Neural cell (in vitro differentiated cells): ENCODE results near the gene NKX2-8. TPM values are rescaled to one million over a fixed set of nuclear protein-coding genes. Genes with fewer than 3 reads are reported as not detected.

Experiments
- H2AFZ ChIP-seq: fragments of 200-600, 300-800 bp; sonication (generic), shearing (Covaris generic); 2 replicates; pipeline ENCODE4 v1.6.0; 2014; ENCODE audit warnings: low read depth, mild to moderate bottlenecking, antibody characterized with exemption, low read length, moderate library complexity
- H3F3A ChIP-seq: fragments of 200-600 bp; shearing (Covaris generic); 2 replicates; pipeline ENCODE4 v1.6.1; 2016; ENCODE audit warnings: mild to moderate bottlenecking, moderate library complexity, mixed read lengths, antibody characterized with exemption, low read length; ENCODE audit not compliant: insufficient read depth, poor library complexity, severe bottlenecking
- H3K27ac ChIP-seq: fragments of 200-600, 300-800 bp; sonication (generic), shearing (Covaris generic); 2 replicates; pipeline ENCODE4 v1.5.1; 2014; ENCODE audit warnings: mild to moderate bottlenecking, low read length, moderate library complexity
- H3K27me3 ChIP-seq: fragments of 300-800, 200-600 bp; sonication (generic), shearing (Covaris generic); 2 replicates; pipeline ENCODE4 v1.6.0; 2014; ENCODE audit warnings: mild to moderate bottlenecking, low read depth, low read length, moderate library complexity; ENCODE audit not compliant: insufficient read depth
- H3K36me3 ChIP-seq: fragments of 300-800, 200-600 bp; sonication (generic), shearing (Covaris generic); 2 replicates; pipeline ENCODE4 v1.5.1; 2014; ENCODE audit warnings: mild to moderate bottlenecking, antibody characterized with exemption, low read length, moderate library complexity; ENCODE audit not compliant: insufficient read depth
- H3K4me2 ChIP-seq: fragments of 300-800, 200-600 bp; sonication (generic), shearing (Covaris generic); 2 replicates; pipeline ENCODE4 v1.6.0; 2014; ENCODE audit warnings: mild to moderate bottlenecking, low read length
- H3K4me3 ChIP-seq: fragments of 300-800, 200-600 bp; sonication (generic), shearing (Covaris generic); 2 replicates; pipeline ENCODE4 v1.5.1; 2014; ENCODE audit warnings: mild to moderate bottlenecking, low read length, moderate library complexity
- H3K79me2 ChIP-seq: fragments of 200-600 bp; shearing (Covaris generic); replicated peaks from 2 replicates; pipeline ENCODE4 v1.6.0; 2014; ENCODE audit warnings: mild to moderate bottlenecking, low read length, moderate library complexity; ENCODE audit not compliant: insufficient read depth
- H3K9ac ChIP-seq: fragments of 300-800, 200-600 bp; sonication (generic), shearing (Covaris generic); 2 replicates; pipeline ENCODE4 v1.6.1; 2016; ENCODE audit warnings: mild to moderate bottlenecking, low read length, mixed read lengths
- H3K9me2 ChIP-seq: fragments of 200-600 bp; shearing (Covaris generic); 2 replicates; pipeline ENCODE4 v1.6.1; 2016; ENCODE audit warnings: mild to moderate bottlenecking, low read length, mixed read lengths; ENCODE audit not compliant: insufficient read depth
- H3K9me3 ChIP-seq: fragments of 200-600, 300-800 bp; sonication (generic), shearing (Covaris generic); 2 replicates; pipeline ENCODE4 v1.6.1; 2016; ENCODE audit warnings: mild to moderate bottlenecking, mixed run types, low read length, moderate library complexity, mixed read lengths
- H4K20me1 ChIP-seq: fragments of 200-600 bp; shearing (Covaris generic); 2 replicates; pipeline ENCODE4 v1.6.1; 2016; ENCODE audit warnings: mild to moderate bottlenecking, mixed run types; ENCODE audit not compliant: insufficient read depth
- CTCF ChIP-seq: fragments of 450-650 bp; IDR thresholded peaks from 2 replicates; pipeline ENCODE4 v1.5.1; 2014; ENCODE audit warnings: antibody characterized with exemption, mild to moderate bottlenecking, moderate library complexity; ENCODE audit not compliant: poor library complexity, severe bottlenecking
- EP300 ChIP-seq: fragments of 450-650 bp; conservative IDR thresholded peaks from 2 replicates; pipeline ENCODE4 v1.6.1; 2014; ENCODE audit warnings: antibody characterized with exemption, mild to moderate bottlenecking, moderate library complexity; ENCODE audit not compliant: poor library complexity, severe bottlenecking
- EZH2 ChIP-seq: fragments of 200-600, 300-800 bp; shearing (Covaris generic), sonication (generic); IDR thresholded peaks from 2 replicates; pipeline ENCODE4 v1.6.1; 2014; ENCODE audit warnings: antibody characterized with exemption, low read length, borderline replicate concordance, mild to moderate bottlenecking; ENCODE audit not compliant: insufficient read depth, poor library complexity, severe bottlenecking
- MXI1 ChIP-seq: fragments of 450-650 bp; conservative IDR thresholded peaks from 2 replicates; pipeline ENCODE4 v1.6.1; 2014; ENCODE audit warnings: antibody characterized with exemption, mild to moderate bottlenecking; ENCODE audit not compliant: poor library complexity, severe bottlenecking
- POLR2AphosphoS5 ChIP-seq: IDR thresholded peaks from 2 replicates; pipeline ENCODE4 v1.6.1; 2012
- RAD21 ChIP-seq: fragments of 450-650 bp; conservative IDR thresholded peaks from 2 replicates; pipeline ENCODE4 v1.6.1; 2014; ENCODE audit warnings: antibody characterized with exemption, mild to moderate bottlenecking, moderate library complexity
- SMC3 ChIP-seq: fragments of 450-650 bp; conservative IDR thresholded peaks from 2 replicates; pipeline ENCODE4 v1.6.1; 2014; ENCODE audit warnings: antibody characterized with exemption, mild to moderate bottlenecking, moderate library complexity; ENCODE audit not compliant: poor library complexity
- TAF1 ChIP-seq: IDR thresholded peaks from 2 replicates; pipeline ENCODE4 v1.6.1; 2012; ENCODE audit warnings: low read depth
- polyA plus RNA-seq: library from polyadenylated mRNA; depleted of rRNA; stranded (reverse); fragments of >200 nt; gene quantifications from 2 replicates; pipeline ENCODE4 v1.2.3, GENCODE V29; 2014
- TF ChIP-seq, protein P1 (sequence below): IDR thresholded peaks from 2 replicates; pipeline ENCODE4 v1.6.1; 2012; ENCODE audit warnings: borderline replicate concordance

Gene NKX2-8
- polyA plus RNA-seq, 1 donor from 2014 or later: not detected

- Histone ChIP-seq H2AFZ (no peak overlapping the region), H3K9me2 (no peaks in the 10 kb centered on the region), H3K27ac (no peak overlapping the region), H3F3A (no peaks in the 10 kb centered on the region), H3K27me3 (peaks cover 97% of the 10 kb centered on the region), H3K36me3 (no peaks in the 10 kb centered on the region), H3K4me3 (no peak overlapping the region), H4K20me1 (no peaks in the 10 kb centered on the region), H3K9ac (no peak overlapping the region), H3K4me2 (no peak overlapping the region), H3K79me2 (no peaks in the 10 kb centered on the region), H3K9me3 (no peaks in the 10 kb centered on the region)
- no peak for TF ChIP-seq EZH2
- TF ChIP-seq, protein P1, sequence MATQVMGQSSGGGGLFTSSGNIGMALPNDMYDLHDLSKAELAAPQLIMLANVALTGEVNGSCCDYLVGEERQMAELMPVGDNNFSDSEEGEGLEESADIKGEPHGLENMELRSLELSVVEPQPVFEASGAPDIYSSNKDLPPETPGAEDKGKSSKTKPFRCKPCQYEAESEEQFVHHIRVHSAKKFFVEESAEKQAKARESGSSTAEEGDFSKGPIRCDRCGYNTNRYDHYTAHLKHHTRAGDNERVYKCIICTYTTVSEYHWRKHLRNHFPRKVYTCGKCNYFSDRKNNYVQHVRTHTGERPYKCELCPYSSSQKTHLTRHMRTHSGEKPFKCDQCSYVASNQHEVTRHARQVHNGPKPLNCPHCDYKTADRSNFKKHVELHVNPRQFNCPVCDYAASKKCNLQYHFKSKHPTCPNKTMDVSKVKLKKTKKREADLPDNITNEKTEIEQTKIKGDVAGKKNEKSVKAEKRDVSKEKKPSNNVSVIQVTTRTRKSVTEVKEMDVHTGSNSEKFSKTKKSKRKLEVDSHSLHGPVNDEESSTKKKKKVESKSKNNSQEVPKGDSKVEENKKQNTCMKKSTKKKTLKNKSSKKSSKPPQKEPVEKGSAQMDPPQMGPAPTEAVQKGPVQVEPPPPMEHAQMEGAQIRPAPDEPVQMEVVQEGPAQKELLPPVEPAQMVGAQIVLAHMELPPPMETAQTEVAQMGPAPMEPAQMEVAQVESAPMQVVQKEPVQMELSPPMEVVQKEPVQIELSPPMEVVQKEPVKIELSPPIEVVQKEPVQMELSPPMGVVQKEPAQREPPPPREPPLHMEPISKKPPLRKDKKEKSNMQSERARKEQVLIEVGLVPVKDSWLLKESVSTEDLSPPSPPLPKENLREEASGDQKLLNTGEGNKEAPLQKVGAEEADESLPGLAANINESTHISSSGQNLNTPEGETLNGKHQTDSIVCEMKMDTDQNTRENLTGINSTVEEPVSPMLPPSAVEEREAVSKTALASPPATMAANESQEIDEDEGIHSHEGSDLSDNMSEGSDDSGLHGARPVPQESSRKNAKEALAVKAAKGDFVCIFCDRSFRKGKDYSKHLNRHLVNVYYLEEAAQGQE: no peak
- TF ChIP-seq SMC3: no peak
- no peak for TF ChIP-seq TAF1
- TF ChIP-seq POLR2AphosphoS5: no peak
- TF ChIP-seq MXI1: no peak
- TF ChIP-seq EP300: no peak
- no peak for TF ChIP-seq CTCF
- TF ChIP-seq RAD21: no peak
Observed at GRCh38 chr14:36591482-36591881, 9.1 kb upstream of the NKX2-8 start.

- Histone ChIP-seq H3K36me3 (no peaks in the 10 kb centered on the region), H3K79me2 (no peaks in the 10 kb centered on the region), H3K4me3 (no peak overlapping the region), H4K20me1 (no peaks in the 10 kb centered on the region), H3F3A (no peaks in the 10 kb centered on the region), H3K4me2 (no peak overlapping the region), H3K9me2 (no peaks in the 10 kb centered on the region), H3K9me3 (peaks cover 7% of the 10 kb centered on the region), H3K9ac (no peak overlapping the region), H3K27ac (no peak overlapping the region), H3K27me3 (peaks cover 99% of the 10 kb centered on the region), H2AFZ (no peak overlapping the region)
- no peak for TF ChIP-seq TAF1
- TF ChIP-seq MXI1: no peak
- no peak for TF ChIP-seq POLR2AphosphoS5
- no peak for TF ChIP-seq RAD21
Observed at GRCh38 chr14:36588788-36589187, 6.4 kb upstream of the NKX2-8 start.
